GM12878 (cell line): Measurements from ENCODE around the gene PIGB. TPM values are rescaled to one million over a fixed set of nuclear protein-coding genes. Genes with fewer than 3 reads are reported as not detected.

Experiments
- ATAC-seq: fragments of 200-7000 bp; cut with Tn5 transposase; 3 replicates; pipeline ENCODE4 v1.9.1; 2020; ENCODE audit warnings: mild to moderate bottlenecking, moderate library complexity
- BruUV-seq: library from RNA; stranded (reverse); fragments of 400-500 nt; replicated peaks from 2 replicates; lab custom pipeline; 2021; lab: Mats Ljungman, UMichigan
- CTCF ChIA-PET: fragments of 300-600 bp; sonication (Branson Sonifier 250); formaldehyde crosslinking; extraction: SDS; loops from one replicate; lab custom pipeline; 2021; ENCODE audit warnings: inconsistent platforms; lab: Yijun Ruan, JAX
- POLR2A ChIA-PET: fragments of 350-600 bp; formaldehyde crosslinking; extraction: SDS; loops from one replicate; lab custom pipeline; 2021; ENCODE audit warnings: inconsistent platforms; lab: Charles Lee
- RAD21 ChIA-PET: fragments of 300-600 bp; sonication (Branson Sonifier 250); formaldehyde crosslinking; loops from one replicate; lab custom pipeline; 2023; ENCODE audit warnings: antibody characterized with exemption; ENCODE audit not compliant: unreplicated experiment; lab: Charles Lee
- SMC1A ChIA-PET: fragments of 300-600 bp; sonication (Branson Sonifier 250); formaldehyde crosslinking; loops from one replicate; lab custom pipeline; 2023; ENCODE audit not compliant: unreplicated experiment, uncharacterized antibody; lab: Charles Lee
- DNase-seq: peaks from one replicate; pipeline ENCODE4 v3.0.0-alpha.2; 2011; ENCODE audit warnings: low read depth, low spot score
- FAIRE-seq: peaks from 3 replicates; lab custom pipeline; 2011; peaks lifted over from hg19 to GRCh38; lab: Jason Lieb, UNC
- H2AFZ ChIP-seq: 2 replicates; pipeline ENCODE4 v1.6.0; 2011; ENCODE audit warnings: low read depth, low read length, control low read depth; ENCODE audit not compliant: control insufficient read depth
- H3K27ac ChIP-seq: 2 replicates; pipeline ENCODE4 v1.5.1; 2011; ENCODE audit warnings: control low read depth; ENCODE audit not compliant: control insufficient read depth, insufficient read depth
- H3K27me3 ChIP-seq, 2 experiments: replicated peaks in 1 of 2; 2 replicates each; pipeline versions ENCODE4 v1.6.0 to v1.6.1; 2011; ENCODE audit warnings: low read length in 1 of 2; ENCODE audit not compliant: control insufficient read depth in 2 of 2, insufficient read depth in 2 of 2
- H3K36me3 ChIP-seq, 2 experiments: 2 replicates each; pipeline ENCODE4 v1.5.1; 2011; ENCODE audit warnings: low read length in 1 of 2; ENCODE audit not compliant: control insufficient read depth in 2 of 2, insufficient read depth in 2 of 2
- H3K4me1 ChIP-seq: 2 replicates; pipeline ENCODE4 v1.6.1; 2011; ENCODE audit warnings: mild to moderate bottlenecking, low read length, moderate library complexity, mixed read lengths; ENCODE audit not compliant: control insufficient read depth, insufficient read depth
- H3K4me2 ChIP-seq: 2 replicates; pipeline ENCODE4 v1.6.0; 2011; ENCODE audit warnings: control low read depth; ENCODE audit not compliant: control insufficient read depth, insufficient read depth
- H3K4me3 ChIP-seq: fragments of 200-600 bp; sonication (generic); 2 replicates; pipeline ENCODE4 v1.5.1; 2016
- H3K79me2 ChIP-seq: 2 replicates; pipeline ENCODE4 v1.6.0; 2011; ENCODE audit warnings: low read length; ENCODE audit not compliant: control insufficient read depth, insufficient read depth
- H3K9ac ChIP-seq: 2 replicates; pipeline ENCODE4 v1.8.0; 2011; ENCODE audit warnings: low read length, control low read depth, mixed read lengths; ENCODE audit not compliant: control insufficient read depth, insufficient read depth
- H3K9me3 ChIP-seq: replicated peaks from 3 replicates; pipeline ENCODE4 v1.5.1; 2011; ENCODE audit warnings: mild to moderate bottlenecking, low read length; ENCODE audit not compliant: control insufficient read depth, insufficient read depth
- H4K20me1 ChIP-seq: 2 replicates; pipeline ENCODE4 v1.6.0; 2011; ENCODE audit not compliant: control insufficient read depth, insufficient read depth
- BCL3 ChIP-seq: IDR thresholded peaks from 2 replicates; pipeline ENCODE4 v1.6.1; 2011; ENCODE audit warnings: borderline replicate concordance, low read depth, mild to moderate bottlenecking, moderate library complexity, low read length; ENCODE audit not compliant: insufficient read depth, poor library complexity, severe bottlenecking
- CHD1 ChIP-seq: IDR thresholded peaks from 2 replicates; pipeline ENCODE4 v1.6.1; 2012; ENCODE audit warnings: low read depth, low read length, improper control_type of control experiment
- MLLT1 ChIP-seq: fragments of 450-650 bp; IDR thresholded peaks from 2 replicates; pipeline ENCODE4 v1.6.1; 2016; ENCODE audit warnings: mild to moderate bottlenecking
- MYC ChIP-seq: IDR thresholded peaks from 2 replicates; pipeline ENCODE4 v1.6.1; 2011; ENCODE audit warnings: mild to moderate bottlenecking, low read length, moderate library complexity, inconsistent platforms; ENCODE audit not compliant: insufficient read depth, insufficient replicate concordance, insufficient read length, severe bottlenecking
- POLR2AphosphoS5 ChIP-seq: IDR thresholded peaks from 2 replicates; pipeline ENCODE4 v1.6.1; 2011; ENCODE audit warnings: mild to moderate bottlenecking, low read length, inconsistent platforms
- SMARCA5 ChIP-seq: fragments of 450-650 bp; IDR thresholded peaks from 2 replicates; pipeline ENCODE4 v1.6.1; 2017; ENCODE audit warnings: mild to moderate bottlenecking
- SREBF1 ChIP-seq: IDR thresholded peaks from 2 replicates; pipeline ENCODE4 v1.6.1; 2012; ENCODE audit warnings: mild to moderate bottlenecking, low read length
- TAF1 ChIP-seq: IDR thresholded peaks from 2 replicates; pipeline ENCODE4 v1.6.1; 2011; ENCODE audit warnings: mild to moderate bottlenecking, low read depth, low read length, borderline replicate concordance
- ZBED1 ChIP-seq: IDR thresholded peaks from 2 replicates; pipeline ENCODE4 v1.6.1; 2016; ENCODE audit warnings: borderline replicate concordance
- WGBS: methylation state at CpG from one replicate; pipeline ENCODE4 v1.1.6; 2016; ENCODE audit warnings: low lambda C conversion rate; ENCODE audit not compliant: insufficient replicate concordance, insufficient coverage; ENCODE audit errors: missing lambda C conversion rate; 5-methylcytosine and 5-hydroxymethylcytosine counted together
- in situ Hi-C: fragments of 300-500 bp; cut with MboI; formaldehyde crosslinking; loops from 9 replicates; pipeline ENCODE4 v1.14.3; 2018; ENCODE audit warnings: mixed read lengths
- intact Hi-C: fragments of 100-400 bp; cut with micrococcal nuclease; formaldehyde crosslinking; loops from one replicate; pipeline ENCODE4 v1.14.2; 2022; ENCODE audit not compliant: unreplicated experiment
- polyA plus RNA-seq, 11 experiments: library from polyadenylated mRNA; depleted of rRNA in 4 of 11; unstranded in 6 of 11; stranded (reverse) in 5 of 11; fragments of >200 nt; fragmentation: Nextera tagmentation in 4 of 11; fragmentation: Illumina TruSeq in 1 of 11; extraction: Ambion mirVana in 4 of 11; extraction: Trizol in 1 of 11; gene quantifications; 1 replicate in 1 of 11; 2 replicates in 10 of 11; pipeline versions ENCODE4 v1.2.1 to v1.2.3, GENCODE V29; 2011 to 2016; ENCODE audit warnings: inconsistent platforms in 2 of 11, missing spikeins in 2 of 11, low read depth in 1 of 11
- total RNA-seq, 4 experiments: library from RNA; depleted of rRNA in 3 of 4; stranded (reverse); fragments of >200 nt in 3 of 4; fragmentation: Illumina TruSeq in 1 of 4; extraction: Trizol in 1 of 4; gene quantifications; 2 replicates each; pipeline versions ENCODE4 v1.2.1 to v1.2.3, GENCODE V29; 2013 to 2021
- TF ChIP-seq, protein P1 (sequence below): IDR thresholded peaks from 2 replicates; pipeline ENCODE4 v1.6.1; 2012; ENCODE audit warnings: low read depth, low read length, improper control_type of control experiment

The PIGB gene
- total and polyA plus RNA-seq, 10 of the 15 experiments (the other 5 are each of a cell fraction or from before 2014, with no cell fraction given), result 17.9 to 46.0 (median 25.2) TPM

DNA sequence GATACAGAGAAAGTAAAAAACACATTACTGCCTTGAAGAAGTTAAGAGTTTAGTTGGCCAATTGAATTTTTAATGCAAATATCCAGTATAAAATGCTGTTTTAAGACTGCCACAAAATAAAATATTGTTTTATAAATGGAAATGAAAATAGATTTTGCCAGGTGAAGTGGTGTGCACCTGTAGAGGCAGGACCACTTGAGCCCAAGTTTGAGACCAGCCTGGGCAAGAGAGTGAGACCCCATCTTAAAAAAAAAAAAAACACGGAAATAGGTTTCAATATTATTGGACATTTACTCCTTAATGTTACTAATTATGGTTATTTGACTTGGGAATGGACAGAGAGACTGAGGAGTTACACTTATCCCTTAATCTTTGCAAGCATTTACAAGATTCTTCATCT is 1.9 kb downstream of the PIGB start:
- no peak overlapping the region for H2AFZ ChIP-seq
- H3K79me2 ChIP-seq, result peaks cover 33% of the 10 kb centered on the region
- BruUV-seq, result no TSS peak
- in situ Hi-C loops (no loop called here), intact Hi-C loops (no loop called here)
- DNase-seq, result no peak
- no peaks in the 10 kb centered on the region for H3K27me3 ChIP-seq
- no peak for FAIRE-seq
- no peak for ATAC-seq
- CTCF ChIA-PET, result interaction anchor here (0.8 kb wide), 1 partner anchor 1697 kb away, joined by 3 read pairs; no protein-coding TSS in a partner anchor
- H3K27ac ChIP-seq, result no peak overlapping the region
- WGBS, result 36% methylated on average over 1 of the region's 1 CpG
- H3K9ac ChIP-seq, result no peak overlapping the region
- H3K9me3 ChIP-seq, result no peaks in the 10 kb centered on the region
- no peaks in the 10 kb centered on the region for H4K20me1 ChIP-seq
- peak overlapping the region; percentile 92 for H3K4me2 ChIP-seq
- RAD21 ChIA-PET, result no interaction called here
- SMC1A ChIA-PET, result no interaction called here
- no peak overlapping the region; the same call in 1 of the 2 replicates for H3K4me3 ChIP-seq
- no peaks in the 10 kb centered on the region for H3K4me1 ChIP-seq
- POLR2A ChIA-PET, result interaction anchor here (0.7 kb wide), 1 partner anchor 101 kb away, joined by 3 read pairs; no protein-coding TSS in a partner anchor
- H3K36me3 ChIP-seq, result no peaks in the 10 kb centered on the region; a peak in 1 of 4 replicates
- TF ChIP-seq SMARCA5, result no peak
- TF ChIP-seq ZBED1, result no peak
- no peak for TF ChIP-seq MYC
- no peak for TF ChIP-seq CHD1
- no peak for TF ChIP-seq MLLT1
- TF ChIP-seq, protein P1, sequence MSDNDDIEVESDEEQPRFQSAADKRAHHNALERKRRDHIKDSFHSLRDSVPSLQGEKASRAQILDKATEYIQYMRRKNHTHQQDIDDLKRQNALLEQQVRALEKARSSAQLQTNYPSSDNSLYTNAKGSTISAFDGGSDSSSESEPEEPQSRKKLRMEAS, result no peak
- no peak for TF ChIP-seq BCL3
- TF ChIP-seq POLR2AphosphoS5, result no peak
- TF ChIP-seq SREBF1, result no peak
- TF ChIP-seq TAF1, result no peak
